ENCODE data around the gene TSHB.

TSHB gene

DNA sequence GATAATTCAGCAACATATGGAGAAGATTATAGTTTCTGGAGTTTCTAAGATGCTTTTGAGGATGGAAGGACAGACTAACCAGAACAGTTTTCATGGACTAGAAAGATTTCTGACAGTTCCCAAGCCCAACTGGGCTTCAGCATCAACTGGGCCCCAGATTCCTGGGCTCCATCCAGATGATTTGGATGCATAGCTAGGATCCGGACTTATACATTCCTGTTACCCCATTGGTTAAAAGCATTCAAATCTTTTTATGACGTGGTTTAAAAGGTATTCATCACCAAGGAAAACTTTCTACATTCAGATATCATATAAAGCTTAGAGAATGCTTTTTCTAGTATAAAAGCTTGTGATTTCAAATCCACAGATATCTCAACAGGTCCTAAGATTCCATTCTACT, 29.7 kb downstream of the TSHB start:
- no peak for DNase-seq

DNA sequence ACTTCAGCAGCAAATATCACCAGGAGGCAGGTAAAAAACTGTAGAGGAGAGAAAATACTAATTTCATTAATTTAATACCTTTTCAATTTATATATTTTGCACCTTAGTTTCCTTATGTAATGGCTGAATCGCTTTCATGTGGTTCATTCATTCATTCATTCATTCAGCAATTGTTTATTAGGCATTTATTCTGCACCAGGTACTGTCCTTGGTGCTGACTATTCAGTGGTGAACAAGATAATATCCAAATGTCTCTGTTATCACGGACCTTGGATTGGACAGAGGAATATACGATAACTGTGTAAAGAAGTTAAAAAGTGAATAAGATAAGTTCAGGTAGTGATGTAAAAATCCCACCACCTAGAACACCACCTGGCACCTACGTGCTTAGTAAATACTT, 30.9 kb downstream of the TSHB start:
- no peak for DNase-seq

DNA sequence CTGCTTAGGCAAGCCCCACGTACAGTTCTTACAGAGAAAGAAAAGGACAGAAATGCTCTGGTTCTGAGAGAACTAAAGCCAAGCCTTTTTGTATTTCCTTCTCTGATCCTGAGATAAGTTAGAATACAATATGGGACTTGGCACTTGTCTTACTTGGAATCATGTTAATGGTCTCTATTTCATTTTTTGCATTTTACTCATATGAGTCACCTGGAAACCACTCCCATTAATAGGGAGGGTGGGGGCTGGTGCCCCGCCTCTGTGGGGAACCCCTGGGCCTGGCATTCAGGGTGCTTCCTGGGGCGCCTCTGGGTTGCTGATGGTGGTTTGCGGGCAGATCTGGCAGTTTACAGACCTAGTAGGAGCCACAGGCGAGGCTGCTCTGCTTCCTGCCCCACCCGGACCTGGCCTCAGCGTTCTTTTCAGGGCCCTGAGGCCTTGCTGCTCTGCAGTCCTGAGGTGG, 32.9 kb downstream of the TSHB start:
- no peak for DNase-seq

DNA sequence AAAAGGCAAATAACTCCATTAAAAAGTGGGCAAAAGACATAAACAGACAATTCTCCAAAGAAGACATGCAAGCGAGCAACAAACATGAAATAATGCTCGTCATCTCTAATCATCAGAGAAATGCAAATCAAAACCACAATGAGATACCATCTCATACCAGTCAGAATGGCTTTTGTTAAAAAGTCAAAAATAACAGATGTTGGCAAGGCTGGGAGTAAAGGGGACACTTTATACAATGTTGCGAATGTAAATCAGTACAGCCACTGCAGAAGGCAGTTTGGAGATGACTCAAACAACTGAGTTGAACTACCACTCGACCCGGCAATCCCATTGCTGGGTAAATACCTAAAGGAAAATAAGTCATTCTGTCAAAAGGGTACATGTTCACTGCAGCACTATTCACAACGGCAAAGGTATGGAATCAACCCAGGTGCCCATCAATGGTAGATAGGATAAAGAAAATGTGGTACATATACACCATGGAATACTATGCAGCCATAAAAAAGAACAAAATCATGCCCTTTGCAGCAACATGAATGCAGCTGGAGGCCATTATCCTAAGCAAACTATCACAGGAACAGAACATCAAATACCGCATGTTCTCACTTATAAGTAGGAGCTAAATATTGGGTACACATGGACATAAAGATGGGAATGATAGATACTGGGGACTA, 33.7 kb downstream of the TSHB start:
- no peak for DNase-seq

DNA sequence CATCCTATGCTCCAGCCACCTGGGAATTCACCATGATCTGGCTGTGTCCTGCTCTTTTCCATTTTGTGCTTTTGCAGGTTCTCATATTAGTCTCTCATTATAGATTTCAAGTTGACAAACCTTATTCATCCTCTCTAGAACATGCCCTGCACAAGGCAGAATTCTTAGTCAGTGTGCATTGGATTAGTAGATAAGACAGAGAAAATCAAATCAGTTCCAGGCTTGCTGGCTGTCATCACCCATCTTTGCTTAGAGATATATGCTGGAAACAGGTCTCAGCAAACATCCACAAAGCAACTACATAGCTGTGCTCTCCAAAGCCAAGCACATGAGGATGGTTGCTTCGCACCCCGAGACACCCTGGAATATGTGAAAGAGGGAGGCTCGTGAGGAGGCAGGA, 34.8 kb downstream of the TSHB start:
- DNase-seq = no peak

DNA sequence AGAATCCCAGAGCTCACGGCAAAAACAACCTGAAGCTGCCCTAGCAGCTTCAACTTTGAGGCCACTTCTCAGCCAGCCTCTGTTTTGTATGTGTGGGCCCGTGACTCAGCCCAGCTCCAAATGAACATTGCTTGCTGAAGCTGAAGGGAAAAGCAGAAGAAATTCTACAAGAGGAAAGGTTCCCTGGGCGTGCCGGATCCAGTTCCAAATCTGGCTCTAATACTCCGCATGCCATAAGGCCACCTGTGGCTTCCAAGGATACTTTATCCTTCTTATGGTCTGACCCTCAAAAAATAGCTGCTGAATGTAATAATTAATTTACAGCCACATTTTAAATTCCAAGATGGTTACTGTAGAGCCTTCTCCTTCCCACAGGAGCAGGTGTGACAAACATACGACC, 35.4 kb downstream of the TSHB start:
- no peak for DNase-seq

DNA sequence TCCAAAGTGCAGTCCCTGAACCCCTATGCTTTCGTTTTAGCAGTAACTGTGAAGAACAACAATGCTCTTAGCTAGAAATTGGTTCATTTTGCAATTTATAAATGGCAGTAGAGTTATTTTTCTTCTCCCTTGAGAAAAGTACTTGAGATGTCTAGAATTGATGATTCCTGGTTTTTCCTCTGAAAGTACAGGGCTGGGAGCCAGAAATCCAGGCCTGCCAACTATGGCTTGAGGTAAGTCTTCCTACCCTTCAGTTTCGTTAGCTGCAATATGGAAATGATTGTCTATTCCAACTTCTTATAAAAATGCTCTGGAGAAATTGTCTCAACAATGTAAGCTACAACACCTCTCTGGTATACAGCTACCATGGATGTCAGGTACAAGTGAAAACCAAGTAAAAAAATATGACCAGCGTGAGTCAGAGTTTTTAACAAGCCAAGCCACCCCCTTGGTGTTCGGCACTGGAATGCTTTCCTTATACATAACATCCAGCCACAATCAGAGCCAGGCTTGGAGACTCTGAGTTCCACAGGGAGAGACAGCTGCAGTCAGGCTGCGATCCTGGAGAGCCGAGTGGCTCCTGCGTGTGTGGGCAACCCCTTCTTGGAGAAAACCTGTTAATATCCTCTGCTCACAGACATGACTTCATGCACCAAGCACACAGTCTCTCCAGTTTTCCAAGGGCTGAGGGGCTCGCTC, 37.7 kb downstream of the TSHB start:
- no peak for DNase-seq

DNA sequence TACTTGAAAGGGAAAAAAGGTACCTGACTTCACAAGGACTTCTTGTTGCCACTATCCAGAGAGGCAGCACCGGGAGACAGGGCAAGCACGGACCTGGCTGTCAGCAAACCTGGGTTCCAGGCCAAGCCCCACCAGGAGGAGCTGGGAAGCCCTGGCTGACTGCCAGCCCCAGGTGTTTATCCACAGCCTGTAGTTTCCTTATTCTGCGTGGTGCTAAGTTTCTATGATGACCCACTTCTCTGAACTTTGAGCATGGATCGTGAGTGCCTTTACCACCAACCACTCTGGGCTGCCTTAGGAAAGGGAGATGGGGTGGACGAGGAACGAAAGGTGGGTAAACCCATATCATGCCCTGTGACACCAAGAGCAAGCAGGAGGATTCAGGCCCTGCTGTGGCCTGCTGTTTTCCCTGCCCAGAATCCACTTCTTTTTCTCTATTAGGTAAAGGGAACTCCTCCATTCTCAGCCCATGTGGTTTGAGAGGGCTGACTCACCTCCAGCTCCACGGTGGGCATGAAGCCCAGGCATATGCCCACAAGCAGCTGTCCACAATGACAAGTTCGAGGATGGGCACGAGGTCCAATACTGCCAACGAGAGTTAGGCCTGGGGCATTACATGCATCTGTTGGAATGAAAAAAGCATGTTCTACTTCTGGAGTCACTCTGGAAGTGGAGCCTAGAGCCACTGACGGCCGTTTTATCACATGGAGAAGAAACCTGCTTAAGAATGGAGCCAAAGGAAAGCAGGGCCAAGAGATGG, 39.4 kb downstream of the TSHB start:
- no peak for DNase-seq

DNA sequence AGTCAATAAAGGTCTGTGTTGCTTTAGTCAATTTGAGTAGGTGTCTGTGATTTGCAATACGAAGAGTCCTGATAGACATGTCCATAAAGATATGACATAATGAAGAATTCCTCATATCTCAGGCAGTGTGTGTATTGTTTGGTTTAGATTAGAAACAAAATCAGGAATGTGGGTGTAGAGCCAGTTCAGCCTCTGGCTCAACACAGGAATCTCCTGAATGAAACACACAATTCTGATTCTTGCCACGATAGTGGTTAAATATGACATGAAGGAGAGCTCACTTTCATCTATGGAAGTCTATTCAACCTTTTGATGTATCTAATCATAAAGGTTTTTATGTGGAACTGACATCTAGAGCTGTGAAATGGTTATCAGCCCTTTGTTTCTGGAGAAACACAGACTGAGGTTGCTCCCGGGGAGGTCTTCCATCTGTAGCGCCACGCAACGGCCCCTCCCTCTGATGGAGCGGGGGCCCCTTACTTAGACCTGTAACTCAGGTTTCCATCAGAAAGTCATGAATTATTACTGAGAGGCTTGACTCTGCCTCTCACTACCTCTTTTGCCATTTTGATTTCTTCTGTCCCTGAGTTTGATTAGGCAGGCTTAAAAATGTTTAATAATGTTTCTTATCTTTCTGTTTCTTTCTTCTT, 40.2 kb downstream of the TSHB start:
- no peak for DNase-seq

DNA sequence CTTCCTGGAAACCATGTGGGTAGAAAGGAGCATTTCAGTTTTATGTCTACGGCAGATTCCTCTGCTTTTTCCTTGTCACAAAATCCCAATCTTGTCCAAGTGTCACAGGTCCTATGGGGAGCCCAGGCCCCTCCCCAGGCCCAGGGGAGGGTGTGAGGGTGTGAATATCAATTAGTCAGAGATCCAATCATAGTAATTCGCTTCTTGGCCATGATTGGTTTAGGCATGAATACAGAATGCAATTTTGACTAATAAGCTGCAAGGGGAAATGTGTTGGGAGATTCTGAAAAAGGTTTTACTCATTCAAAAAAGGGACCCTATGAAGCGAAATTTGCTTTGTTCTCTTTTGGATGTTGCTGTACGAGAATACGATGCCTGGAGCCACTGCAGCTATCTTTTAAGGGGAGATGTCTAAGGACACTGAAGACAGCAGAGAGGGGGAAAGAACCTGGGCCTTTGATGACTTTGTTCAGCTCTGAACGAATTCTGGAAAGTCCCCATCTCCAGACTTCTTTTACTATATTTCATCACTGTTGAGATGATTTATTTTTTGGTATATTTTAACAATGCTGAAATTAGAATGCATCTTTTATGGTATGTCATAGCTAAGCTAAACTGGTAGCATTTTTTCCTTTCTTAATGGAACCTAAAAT, 41.5 kb downstream of the TSHB start:
- DNase-seq = no peak

DNA sequence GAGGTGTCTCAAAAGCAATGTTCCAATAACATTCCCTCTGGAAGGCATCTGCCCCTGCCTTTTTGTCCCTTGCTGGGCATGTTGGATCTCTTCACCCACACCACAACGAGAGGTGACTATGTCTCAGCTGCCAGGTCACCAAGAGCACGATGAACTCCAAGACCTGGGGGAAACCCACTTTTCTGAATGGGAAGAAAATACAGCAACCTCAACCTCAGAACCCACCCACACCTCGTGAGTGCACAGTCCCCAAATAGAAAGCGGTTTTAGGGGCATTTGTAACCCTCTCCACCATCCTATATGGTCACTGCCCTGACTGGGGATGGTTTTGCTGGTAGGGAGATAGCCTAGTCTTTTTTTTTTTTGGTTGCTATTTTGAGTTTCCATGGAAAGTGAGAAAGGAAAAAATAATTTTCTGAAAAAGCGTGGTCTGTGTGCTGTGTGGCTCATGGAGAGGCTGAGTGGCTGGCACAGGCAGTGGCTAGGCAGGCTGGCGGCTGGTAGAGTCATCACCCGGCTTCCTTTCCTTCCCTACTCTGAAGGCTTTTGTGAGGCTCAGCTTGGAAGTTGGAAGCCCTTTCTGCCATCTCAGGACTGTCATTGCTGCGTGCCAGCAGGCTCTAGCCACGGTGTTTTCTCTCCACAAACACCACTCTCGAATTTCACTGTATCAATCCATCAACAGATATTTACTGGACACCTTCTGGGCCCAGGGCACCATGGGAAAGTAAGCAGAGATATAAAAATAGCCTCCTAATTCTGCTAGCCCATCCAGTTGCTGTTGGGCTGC, 43.9 kb downstream of the TSHB start:
- no peak for DNase-seq

DNA sequence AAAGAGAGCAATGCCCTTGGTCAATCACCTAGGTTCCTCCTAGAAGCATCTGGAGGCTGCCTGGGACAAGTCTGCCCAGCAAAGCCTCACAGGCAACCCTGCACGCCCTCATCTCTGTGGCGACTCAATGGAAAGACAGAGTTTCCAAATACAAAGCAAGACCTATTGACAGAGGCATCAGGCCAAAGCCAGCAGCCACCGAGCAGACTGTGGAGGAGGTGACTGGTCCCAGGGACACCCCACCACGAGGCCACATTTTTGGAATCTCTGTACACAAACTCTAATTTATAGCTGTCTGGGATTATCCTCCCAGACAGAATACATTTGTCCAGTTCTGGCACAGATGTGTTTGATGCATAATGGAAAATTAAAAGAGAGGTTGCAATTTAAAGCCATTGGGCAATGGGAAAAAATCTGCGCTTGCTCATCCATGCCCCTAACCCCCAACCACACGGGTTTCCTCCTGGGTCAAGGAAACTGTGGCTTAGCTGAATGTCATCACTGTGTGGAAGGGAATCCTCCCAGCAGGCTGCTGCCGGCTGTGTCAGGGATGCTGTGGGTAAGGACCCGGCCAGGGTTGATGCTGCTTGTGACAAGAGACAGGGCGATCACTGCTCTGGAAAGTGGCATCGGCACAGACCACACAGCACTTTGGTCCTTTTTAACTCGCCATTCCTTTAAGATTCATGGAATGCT, 45.4 kb downstream of the TSHB start:
- no peak for DNase-seq

DNA sequence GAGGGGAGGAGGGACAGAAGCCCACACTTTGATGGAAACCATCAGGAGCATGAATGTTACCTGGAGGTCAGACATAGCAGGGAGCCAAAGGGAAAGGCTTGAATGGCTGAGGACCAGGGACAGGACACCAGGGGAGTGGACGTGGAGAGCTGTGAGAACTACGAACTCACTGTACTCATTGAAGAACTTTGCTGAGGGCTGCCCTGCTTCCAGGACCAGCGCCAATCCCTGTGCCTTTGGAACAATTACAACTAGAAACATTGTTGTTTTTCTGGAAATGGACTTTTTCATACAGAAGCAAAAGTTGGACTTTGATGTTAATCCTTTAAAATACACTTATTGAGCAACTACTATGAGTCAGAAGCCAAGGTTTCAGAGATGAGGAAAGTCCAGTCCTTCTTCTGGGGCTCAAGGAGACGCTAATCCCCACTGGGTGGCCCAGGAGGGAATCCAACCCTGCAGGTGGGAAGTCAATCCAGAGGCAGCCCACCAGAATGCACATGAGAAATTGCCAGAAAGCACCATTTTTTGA, 46.8 kb downstream of the TSHB start:
- no peak for DNase-seq

DNA sequence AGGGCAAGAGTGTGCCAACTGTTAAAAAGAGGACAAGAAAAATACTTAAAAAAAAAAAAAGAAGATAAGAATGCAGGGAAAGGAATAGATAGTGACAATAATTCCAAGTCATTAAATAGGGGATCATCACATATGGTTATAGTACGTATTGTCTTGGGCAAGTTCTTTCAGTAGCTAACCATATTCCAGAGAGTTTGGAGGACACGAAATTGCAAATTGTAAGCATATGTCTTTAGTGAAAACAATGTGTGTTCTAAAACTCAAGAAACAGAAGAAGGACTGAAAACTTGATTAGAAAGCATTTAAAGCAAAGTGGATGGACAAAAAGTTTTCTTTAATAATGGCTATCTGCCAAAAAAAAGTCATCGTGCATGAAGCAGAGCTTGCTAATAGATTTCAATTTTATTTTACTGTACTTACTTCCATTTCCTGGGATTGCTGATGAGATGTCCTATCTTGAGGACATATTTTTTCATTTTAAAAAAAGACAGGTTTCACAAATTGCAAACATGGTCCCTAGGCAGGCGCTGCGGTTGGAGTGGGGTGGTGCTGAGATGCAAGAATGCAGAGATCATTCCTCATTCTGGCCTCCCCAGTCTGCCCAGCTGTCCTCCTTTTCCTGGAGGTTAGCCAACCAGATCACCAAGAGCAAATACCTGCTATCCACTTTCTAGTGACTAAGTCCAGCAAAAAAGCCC, 47.8 kb downstream of the TSHB start:
- no peak for DNase-seq

DNA sequence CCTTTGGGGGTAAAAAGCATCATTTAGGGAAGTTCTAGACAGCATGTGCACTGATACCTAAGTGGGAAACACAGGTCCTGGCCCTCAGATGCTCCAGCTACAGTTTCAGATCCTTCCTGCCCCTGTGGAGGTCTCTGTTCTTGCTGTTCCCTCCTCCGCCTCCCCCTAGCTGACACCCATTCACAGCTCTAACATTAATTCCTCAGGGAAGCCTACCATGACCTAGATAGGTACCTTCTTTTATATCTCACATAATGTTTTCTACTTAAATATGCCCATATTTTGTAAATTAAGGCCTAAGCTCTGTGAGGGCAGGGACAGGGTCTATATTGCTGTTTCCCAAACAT, 48.3 kb downstream of the TSHB start:
- no peak for DNase-seq

DNA sequence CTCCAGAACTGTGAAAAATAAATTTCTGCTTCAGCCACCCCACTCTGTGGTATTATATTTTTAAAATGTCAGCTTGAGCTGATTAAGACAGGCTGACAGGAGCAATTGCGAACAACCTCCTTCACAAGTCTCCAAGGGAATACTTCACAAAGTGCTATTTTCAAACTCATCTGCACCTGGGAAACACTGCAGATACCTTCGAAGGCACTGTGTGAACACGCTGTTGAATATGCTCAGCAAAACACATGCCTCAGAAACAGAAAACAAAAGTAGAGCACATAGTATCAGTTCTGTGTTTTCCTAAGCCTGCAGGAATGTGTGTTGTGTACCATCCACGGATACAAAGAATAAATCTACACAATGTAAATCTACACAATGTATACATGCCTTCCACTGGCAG, 49.1 kb downstream of the TSHB start:
- peak in 4 of 56 donors; percentile 12 to 20 (median 16) for DNase-seq

DNA sequence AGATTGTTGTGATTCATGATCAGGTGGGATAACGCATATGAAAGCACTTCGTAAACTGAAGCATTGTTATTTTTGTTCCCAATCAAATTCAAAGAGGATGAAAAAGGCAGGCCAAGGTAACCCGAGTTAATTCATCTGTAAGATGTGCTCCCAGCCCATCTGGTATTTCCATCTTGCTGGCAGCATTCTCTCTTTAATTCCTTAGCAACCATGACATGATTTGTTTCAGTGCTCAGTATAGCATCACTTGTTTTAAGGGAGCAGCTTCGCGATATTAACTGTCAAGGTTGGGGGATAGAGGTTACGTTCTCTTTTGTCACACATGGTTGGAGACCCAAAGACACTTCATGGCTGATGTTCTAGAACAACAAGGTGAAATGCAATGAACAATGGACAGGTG, 53.3 kb downstream of the TSHB start:
- DNase-seq = no peak

Measured in nucleus accumbens (tissue), 56 donors.